Measurements from ENCODE around the gene CLCN2.

The CLCN2 gene

DNA sequence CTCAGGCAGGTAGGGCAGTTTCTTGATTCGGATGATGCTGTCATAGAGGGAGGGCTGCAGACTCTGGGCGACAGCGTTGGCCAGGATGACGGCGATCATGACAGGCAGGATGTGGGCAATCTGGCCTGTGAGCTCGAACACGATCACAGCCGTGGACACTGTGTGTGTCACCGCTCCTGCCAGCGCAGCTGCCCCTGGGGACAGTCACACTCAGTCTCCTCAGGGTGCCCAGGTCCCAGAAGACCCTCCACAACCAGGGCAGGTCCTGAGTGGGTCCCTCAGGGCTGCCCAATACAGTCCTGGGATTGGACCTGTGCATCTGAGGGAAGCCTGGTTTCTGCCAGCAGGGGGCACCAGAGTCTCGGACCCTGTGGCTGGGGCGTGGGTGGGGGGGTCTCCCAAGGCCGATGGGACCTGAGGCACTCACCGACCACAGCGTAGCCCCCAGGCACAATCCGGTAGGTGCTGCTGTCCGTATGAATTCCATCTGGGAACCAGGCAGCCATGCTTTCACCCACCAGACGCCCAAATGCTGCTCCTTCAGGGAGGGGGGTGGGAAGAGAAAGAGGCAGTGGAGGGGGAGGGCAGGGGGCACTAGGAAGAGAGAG is 7.2 kb downstream of the CLCN2 start:
- no peaks in the 10 kb centered on the region for H3K4me1 ChIP-seq
- H4K20me1 ChIP-seq = no peaks in the 10 kb centered on the region
- no peaks in the 10 kb centered on the region for H3K9me3 ChIP-seq
- no peaks in the 10 kb centered on the region for H3K27me3 ChIP-seq
- no peak overlapping the region for H3K4me2 ChIP-seq
- H3K4me3 ChIP-seq = no peak overlapping the region
- peaks cover 82% of the 10 kb centered on the region for H3K36me3 ChIP-seq
- no peak overlapping the region for H3K9ac ChIP-seq
- TF ChIP-seq Cebpa-rat (IDR thresholded peaks at IDR 0.05) = no peak
- no peak overlapping the region for H3K27ac ChIP-seq

- H3K27me3 ChIP-seq = no peaks in the 10 kb centered on the region
- H4K20me1 ChIP-seq = no peaks in the 10 kb centered on the region
- no peak overlapping the region for H3K4me3 ChIP-seq
- H3K4me1 ChIP-seq = no peaks in the 10 kb centered on the region
- H3K9me3 ChIP-seq = no peaks in the 10 kb centered on the region
- H3K27ac ChIP-seq = no peak overlapping the region
- no peak overlapping the region for H3K4me2 ChIP-seq
- no peak for TF ChIP-seq Cebpa-rat (IDR thresholded peaks at IDR 0.05)
- H3K9ac ChIP-seq = no peak overlapping the region
- peaks cover 81% of the 10 kb centered on the region for H3K36me3 ChIP-seq
These were observed 7.9 kb downstream of the CLCN2 start for GRCh38 chr3:184353546-184353941.

- Histone ChIP-seq H3K4me3 (no peak overlapping the region), H3K9ac (no peak overlapping the region), H3K27ac (no peak overlapping the region), H4K20me1 (no peaks in the 10 kb centered on the region), H3K4me2 (no peak overlapping the region), H3K36me3 (peaks cover 76% of the 10 kb centered on the region), H3K27me3 (no peaks in the 10 kb centered on the region), H3K4me1 (no peaks in the 10 kb centered on the region), H3K9me3 (no peaks in the 10 kb centered on the region)
- no peak for TF ChIP-seq Cebpa-rat (IDR thresholded peaks at IDR 0.05)
These were observed 8.4 kb downstream of the CLCN2 start for GRCh38 chr3:184352897-184353545.

GRCh38 chr3:184352149-184352785 is 9.1 kb downstream of the CLCN2 start:
- Histone ChIP-seq H3K4me2 (no peak overlapping the region), H3K36me3 (peaks cover 74% of the 10 kb centered on the region), H3K9me3 (no peaks in the 10 kb centered on the region), H3K4me3 (no peak overlapping the region), H3K27ac (no peak overlapping the region), H3K27me3 (no peaks in the 10 kb centered on the region), H3K4me1 (no peaks in the 10 kb centered on the region), H4K20me1 (no peaks in the 10 kb centered on the region), H3K9ac (peak overlapping the region; percentile 13; the same call in 1 of the 2 replicates)
- TF ChIP-seq Cebpa-rat (IDR thresholded peaks at IDR 0.05) = no peak

DNA sequence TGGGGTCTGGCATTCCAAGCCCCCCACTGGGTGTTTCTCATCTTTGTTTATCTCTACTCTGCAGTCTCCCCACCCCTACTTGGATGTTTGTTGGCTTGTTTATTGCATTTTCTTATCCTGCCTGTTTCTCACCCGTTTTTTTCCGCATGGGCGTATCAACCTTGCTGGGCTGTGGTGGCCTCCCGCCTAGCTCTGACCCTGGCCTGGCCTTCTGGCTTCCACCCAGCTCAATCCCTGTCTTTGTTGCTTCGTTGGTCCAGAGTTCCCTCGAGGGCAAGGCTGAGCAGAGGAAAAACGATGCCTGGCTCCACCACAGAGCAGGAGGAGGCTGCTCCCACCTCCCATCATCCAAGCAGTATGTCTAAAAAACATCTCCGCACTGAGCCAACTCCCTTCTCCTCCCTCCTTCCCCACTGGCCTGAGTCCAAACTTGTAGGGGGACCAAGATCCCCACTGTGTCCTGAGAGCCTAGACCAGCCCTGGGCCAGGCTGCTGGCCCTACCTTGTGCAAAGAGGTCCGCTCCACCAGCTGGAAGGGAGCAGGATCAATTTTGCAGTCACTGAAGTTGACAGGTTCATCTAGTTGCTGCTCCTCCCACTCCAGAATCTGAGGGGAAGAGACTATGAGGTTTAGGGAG is 9.8 kb downstream of the CLCN2 start:
- Histone ChIP-seq H3K4me2 (no peak overlapping the region), H3K36me3 (peaks cover 73% of the 10 kb centered on the region), H3K4me1 (no peaks in the 10 kb centered on the region), H3K9ac (peak overlapping the region; percentile 13; the same call in 1 of the 2 replicates), H3K27me3 (no peaks in the 10 kb centered on the region), H4K20me1 (no peaks in the 10 kb centered on the region), H3K9me3 (no peaks in the 10 kb centered on the region), H3K27ac (no peak overlapping the region), H3K4me3 (no peak overlapping the region)
- no peak for TF ChIP-seq Cebpa-rat (IDR thresholded peaks at IDR 0.05)

- no peaks in the 10 kb centered on the region for H3K9me3 ChIP-seq
- H3K36me3 ChIP-seq = peaks cover 72% of the 10 kb centered on the region
- peaks cover 8% of the 10 kb centered on the region; the same call in 1 of the 2 replicates for H4K20me1 ChIP-seq
- H3K4me1 ChIP-seq = 0 out of 2 replicates have a peak, but pooled peaks cover under 1% of the 10 kb centered on the region
- H3K9ac ChIP-seq = no peak overlapping the region
- TF ChIP-seq Cebpa-rat (IDR thresholded peaks at IDR 0.05) = no peak
- no peak overlapping the region for H3K4me3 ChIP-seq
- no peaks in the 10 kb centered on the region for H3K27me3 ChIP-seq
- H3K27ac ChIP-seq = no peak overlapping the region
- H3K4me2 ChIP-seq = no peak overlapping the region
These were observed 10.8 kb downstream of the CLCN2 start for GRCh38 chr3:184350618-184351017.

GRCh38 chr3:184349563-184350470 is 11.6 kb downstream of the CLCN2 start:
- no peaks in the 10 kb centered on the region for H3K27me3 ChIP-seq
- TF ChIP-seq Cebpa-rat (IDR thresholded peaks at IDR 0.05) = no peak
- no peaks in the 10 kb centered on the region for H3K9me3 ChIP-seq
- no peak overlapping the region for H3K27ac ChIP-seq
- H3K9ac ChIP-seq = no peak overlapping the region
- no peak overlapping the region for H3K4me2 ChIP-seq
- peaks cover 8% of the 10 kb centered on the region; the same call in 1 of the 2 replicates for H4K20me1 ChIP-seq
- peaks cover 66% of the 10 kb centered on the region for H3K36me3 ChIP-seq
- H3K4me3 ChIP-seq = no peak overlapping the region
- H3K4me1 ChIP-seq = peaks cover 5% of the 10 kb centered on the region; the same call in 1 of the 2 replicates

- H3K4me1 ChIP-seq = peaks cover 5% of the 10 kb centered on the region; the same call in 1 of the 2 replicates
- H3K27ac ChIP-seq = no peak overlapping the region
- peaks cover 69% of the 10 kb centered on the region for H3K36me3 ChIP-seq
- H3K9ac ChIP-seq = no peak overlapping the region
- peaks cover 8% of the 10 kb centered on the region; the same call in 1 of the 2 replicates for H4K20me1 ChIP-seq
- no peak overlapping the region for H3K4me2 ChIP-seq
- H3K4me3 ChIP-seq = no peak overlapping the region
- no peaks in the 10 kb centered on the region for H3K27me3 ChIP-seq
- no peak for TF ChIP-seq Cebpa-rat (IDR thresholded peaks at IDR 0.05)
- no peaks in the 10 kb centered on the region for H3K9me3 ChIP-seq
These were observed 13.4 kb downstream of the CLCN2 start for GRCh38 chr3:184348057-184348382.
